Mesenchymal stem cell (in vitro differentiated cells and primary cell): Measurements from ENCODE around the gene PLG.
"Not testable (repeated sequence)": the region's sequence is repeated elsewhere in the genome, so short reads cannot be mapped to it uniquely, and the experiment has no call there.

Experiments used
- DNase-seq: peaks from one replicate; pipeline ENCODE4 v3.0.0-alpha.2; 2013
- H2AFZ ChIP-seq: one replicate; pipeline ENCODE4 v1.6.1; 2013; ENCODE audit warnings: low read depth, mild to moderate bottlenecking, control low read depth, inconsistent platforms, low read length, moderate library complexity
- H2AK5ac ChIP-seq: 2 replicates; pipeline ENCODE4 v1.6.1; 2013; ENCODE audit warnings: low read length, moderate library complexity, mild to moderate bottlenecking, inconsistent platforms; ENCODE audit not compliant: severe bottlenecking
- H2BK120ac ChIP-seq: one replicate; pipeline ENCODE4 v1.6.1; 2013; ENCODE audit warnings: low read depth, mild to moderate bottlenecking, inconsistent platforms, low read length, moderate library complexity
- H2BK12ac ChIP-seq, 2 experiments: one replicate each; pipeline ENCODE4 v1.6.1; 2013; ENCODE audit warnings: inconsistent platforms in 2 of 2, low read length in 2 of 2, mild to moderate bottlenecking in 2 of 2, moderate library complexity in 2 of 2, control low read depth in 1 of 2
- H2BK15ac ChIP-seq: one replicate; pipeline ENCODE4 v1.6.1; 2013; ENCODE audit warnings: mild to moderate bottlenecking, low read depth, inconsistent platforms; ENCODE audit not compliant: poor library complexity, severe bottlenecking
- H2BK5ac ChIP-seq: 2 replicates; pipeline ENCODE4 v1.6.1; 2013; ENCODE audit warnings: low read depth, mild to moderate bottlenecking, low read length, control low read depth, inconsistent platforms; ENCODE audit not compliant: poor library complexity, severe bottlenecking
- H3K14ac ChIP-seq, 2 experiments: one replicate each; pipeline ENCODE4 v1.6.1; 2013; ENCODE audit warnings: inconsistent platforms in 2 of 2, low read length in 2 of 2, control low read depth in 1 of 2, mild to moderate bottlenecking in 1 of 2, moderate library complexity in 1 of 2
- H3K18ac ChIP-seq, 2 experiments: one replicate each; pipeline ENCODE4 v1.6.1; 2013; ENCODE audit warnings: inconsistent platforms in 2 of 2, low read length in 2 of 2, control low read depth in 1 of 2, low read depth in 1 of 2, mild to moderate bottlenecking in 1 of 2
- H3K23ac ChIP-seq, 2 experiments: one replicate each; pipeline ENCODE4 v1.6.1; 2013; ENCODE audit warnings: inconsistent platforms in 2 of 2, low read length in 2 of 2, mild to moderate bottlenecking in 2 of 2, moderate library complexity in 2 of 2, control low read depth in 1 of 2
- H3K27ac ChIP-seq: 2 replicates; pipeline ENCODE4 v1.5.1; 2013; ENCODE audit warnings: mild to moderate bottlenecking, moderate library complexity, low read length, control low read depth, inconsistent platforms; ENCODE audit not compliant: poor library complexity, severe bottlenecking
- H3K27me3 ChIP-seq, 2 experiments: 2 replicates each; pipeline versions ENCODE4 v1.6.1 to v1.7.0; 2013; ENCODE audit warnings: low read length in 2 of 2, mild to moderate bottlenecking in 2 of 2, moderate library complexity in 2 of 2, control low read depth in 1 of 2, inconsistent platforms in 1 of 2; ENCODE audit not compliant: control insufficient read depth in 1 of 2, insufficient read depth in 1 of 2
- H3K36me3 ChIP-seq, 2 experiments: 2 replicates each; pipeline versions ENCODE4 v1.6.1 to v1.7.0; 2013; ENCODE audit warnings: low read length in 2 of 2, control low read depth in 1 of 2, inconsistent platforms in 1 of 2, low read depth in 1 of 2, mild to moderate bottlenecking in 1 of 2; ENCODE audit not compliant: insufficient read depth in 2 of 2, control insufficient read depth in 1 of 2
- H3K4ac ChIP-seq, 2 experiments: one replicate each; pipeline ENCODE4 v1.6.1; 2013; ENCODE audit warnings: inconsistent platforms in 2 of 2, low read length in 2 of 2, mild to moderate bottlenecking in 2 of 2, moderate library complexity in 2 of 2, control low read depth in 1 of 2, low read depth in 1 of 2
- H3K4me1 ChIP-seq: 2 replicates; pipeline ENCODE4 v1.6.1; 2013; ENCODE audit warnings: low read depth, low read length, control low read depth; ENCODE audit not compliant: control insufficient read depth, insufficient read depth
- H3K4me2 ChIP-seq: 2 replicates; pipeline ENCODE4 v1.6.1; 2013; ENCODE audit warnings: low read length, mild to moderate bottlenecking, inconsistent platforms; ENCODE audit not compliant: poor library complexity, severe bottlenecking
- H3K4me3 ChIP-seq, 2 experiments: 2 replicates each; pipeline versions ENCODE4 v1.5.1 to v1.7.0; 2013; ENCODE audit warnings: low read length in 2 of 2, mild to moderate bottlenecking in 2 of 2, control low read depth in 1 of 2, low read depth in 1 of 2; ENCODE audit not compliant: insufficient read depth in 1 of 2
- H3K79me1 ChIP-seq: replicated peaks from 2 replicates; pipeline ENCODE4 v1.6.1; 2013; ENCODE audit warnings: mild to moderate bottlenecking, control low read depth, low read length, inconsistent platforms; ENCODE audit not compliant: poor library complexity, severe bottlenecking
- H3K9ac ChIP-seq: 2 replicates; pipeline ENCODE4 v1.7.0; 2013; ENCODE audit warnings: mild to moderate bottlenecking, low read length, moderate library complexity
- H3K9me3 ChIP-seq: 2 replicates; pipeline ENCODE4 v1.7.0; 2013; ENCODE audit warnings: mild to moderate bottlenecking, low read length; ENCODE audit not compliant: control insufficient read depth
- H4K8ac ChIP-seq: one replicate; pipeline ENCODE4 v1.6.1; 2013; ENCODE audit warnings: inconsistent platforms, mild to moderate bottlenecking, low read length, moderate library complexity
- H4K91ac ChIP-seq: one replicate; pipeline ENCODE4 v1.6.1; 2013; ENCODE audit warnings: mild to moderate bottlenecking, low read length, inconsistent platforms
- WGBS: methylation state at CpG from one replicate; pipeline ENCODE4 v1.1.7; 2013; ENCODE audit warnings: mixed read lengths; 5-methylcytosine and 5-hydroxymethylcytosine counted together

PLG gene

GRCh38 chr6:160662842-160663241 is 39.2 kb upstream of the PLG start:
- H3K18ac ChIP-seq = no peak overlapping the region
- no peaks in the 10 kb centered on the region for H3K36me3 ChIP-seq
- DNase-seq = no peak
- H3K79me1 ChIP-seq = no peaks in the 10 kb centered on the region
- H2BK5ac ChIP-seq = no peak overlapping the region
- H3K14ac ChIP-seq = no peak overlapping the region
- H3K27ac ChIP-seq = no peak overlapping the region
- H3K4me2 ChIP-seq = no peak overlapping the region
- H3K4me1 ChIP-seq = no peaks in the 10 kb centered on the region
- H4K91ac ChIP-seq = no peak overlapping the region
- H3K4ac ChIP-seq = no peak overlapping the region
- H3K9me3 ChIP-seq = peaks cover 3% of the 10 kb centered on the region
- no peak overlapping the region for H3K9ac ChIP-seq
- no peak overlapping the region for H4K8ac ChIP-seq
- no peak overlapping the region for H2BK15ac ChIP-seq
- H2BK12ac ChIP-seq = no peak overlapping the region
- no peaks in the 10 kb centered on the region for H3K27me3 ChIP-seq
- no peak overlapping the region for H2AK5ac ChIP-seq
- no peak overlapping the region for H3K23ac ChIP-seq
- no peak overlapping the region for H2AFZ ChIP-seq
- no peak overlapping the region for H2BK120ac ChIP-seq
- no peak overlapping the region for H3K4me3 ChIP-seq
- WGBS = 40% methylated on average over 2 of the region's 2 CpGs

- H3K36me3 ChIP-seq, H4K8ac ChIP-seq, H2BK15ac ChIP-seq, H3K4me3 ChIP-seq, H3K4me2 ChIP-seq, H3K79me1 ChIP-seq, H2AK5ac ChIP-seq, H3K4ac ChIP-seq, H2AFZ ChIP-seq, DNase-seq, H4K91ac ChIP-seq, H2BK5ac ChIP-seq, H2BK12ac ChIP-seq, H3K4me1 ChIP-seq, H2BK120ac ChIP-seq, H3K27ac ChIP-seq, H3K9ac ChIP-seq, H3K18ac ChIP-seq, H3K14ac ChIP-seq, H3K23ac ChIP-seq, H3K9me3 ChIP-seq, H3K27me3 ChIP-seq: not testable (repeated sequence)
- no CpG with 5 or more reads among the region's 1 CpG for WGBS
These were observed 37.8 kb upstream of the PLG start, which contains the start of gene LPA for GRCh38 chr6:160664198-160664597. Gene LPA (minus strand): TSS chr6:160664275. CDS start chr6:160664214, 61 bp downstream.

GRCh38 chr6:160667639-160668481 is 34.2 kb upstream of the PLG start:
- Histone ChIP-seq H2BK15ac (no peak overlapping the region), H3K27ac (no peak overlapping the region), H3K4ac (no peak overlapping the region), H3K4me1 (no peaks in the 10 kb centered on the region), H4K91ac (no peak overlapping the region), H2BK120ac (no peak overlapping the region), H2BK5ac (no peak overlapping the region), H3K4me2 (no peak overlapping the region), H3K27me3 (no peaks in the 10 kb centered on the region), H3K9ac (no peak overlapping the region), H2BK12ac (no peak overlapping the region), H2AK5ac (no peak overlapping the region), H2AFZ (no peak overlapping the region), H3K18ac (no peak overlapping the region), H3K23ac (no peak overlapping the region), H3K9me3 (peaks cover 10% of the 10 kb centered on the region), H3K14ac (no peak overlapping the region), H4K8ac (no peak overlapping the region), H3K79me1 (no peaks in the 10 kb centered on the region), H3K36me3 (no peaks in the 10 kb centered on the region), H3K4me3 (no peak overlapping the region)
- DNase-seq = no peak
- 34% methylated on average over 9 of the region's 9 CpGs for WGBS

- DNase-seq = no peak
- Histone ChIP-seq H2AK5ac (no peak overlapping the region), H3K9me3 (peaks cover 11% of the 10 kb centered on the region), H3K4me3 (no peak overlapping the region), H2AFZ (no peak overlapping the region), H2BK15ac (no peak overlapping the region), H3K27ac (no peak overlapping the region), H4K91ac (no peak overlapping the region), H3K9ac (no peak overlapping the region), H2BK5ac (no peak overlapping the region), H3K23ac (no peak overlapping the region), H2BK12ac (no peak overlapping the region), H3K4me2 (no peak overlapping the region), H3K4ac (no peak overlapping the region), H4K8ac (no peak overlapping the region), H3K27me3 (no peaks in the 10 kb centered on the region), H3K4me1 (no peaks in the 10 kb centered on the region), H3K18ac (no peak overlapping the region), H3K36me3 (no peaks in the 10 kb centered on the region), H2BK120ac (no peak overlapping the region), H3K14ac (no peak overlapping the region), H3K79me1 (no peaks in the 10 kb centered on the region)
- 30% methylated on average over 2 of the region's 2 CpGs for WGBS
These were observed 33.5 kb upstream of the PLG start for GRCh38 chr6:160668589-160668988.
